GM21423 (cell line): ENCODE results near the gene STX17.
"Not testable (repeated sequence)": the region's sequence is repeated elsewhere in the genome, so short reads cannot be mapped to it uniquely, and the experiment has no call there.

Source experiments
- ATAC-seq: cut with Tn5 transposase; IDR thresholded peaks from one replicate; pipeline ENCODE4 v1.9.1; 2021; ENCODE audit warnings: mild to moderate bottlenecking, moderate library complexity; ENCODE audit not compliant: unreplicated experiment

Gene STX17

GRCh38 chr9:99906403-99907207 is at the start of gene STX17:
Gene STX17, plus strand, starts transcription at chr9:99906654. Its CDS starts 8,586 bp downstream, at chr9:99915240.
- peak; percentile 86 for ATAC-seq

DNA sequence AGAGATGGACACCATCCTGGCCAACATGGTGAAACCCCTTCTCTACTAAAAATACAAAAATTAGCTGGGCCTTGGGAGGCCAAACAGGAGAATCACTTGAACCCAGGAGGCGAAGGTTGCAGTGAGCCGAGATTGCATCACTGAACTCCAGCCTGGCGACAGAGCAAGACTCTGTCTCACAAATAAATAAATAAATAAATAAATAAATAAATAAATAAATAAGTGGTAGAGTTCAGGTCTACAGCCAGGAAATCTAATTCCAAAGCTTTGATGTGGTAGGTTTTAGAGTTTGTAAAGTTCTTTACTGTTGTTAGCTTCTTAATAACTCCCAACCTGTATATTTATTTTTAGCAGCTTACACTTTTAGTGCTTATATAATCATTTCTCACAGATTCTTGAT is 48.9 kb upstream of the STX17 start:
- ATAC-seq, result not testable (repeated sequence)

GRCh38 chr9:99858087-99858486 is 48.4 kb upstream of the STX17 start:
- ATAC-seq, result no peak

DNA sequence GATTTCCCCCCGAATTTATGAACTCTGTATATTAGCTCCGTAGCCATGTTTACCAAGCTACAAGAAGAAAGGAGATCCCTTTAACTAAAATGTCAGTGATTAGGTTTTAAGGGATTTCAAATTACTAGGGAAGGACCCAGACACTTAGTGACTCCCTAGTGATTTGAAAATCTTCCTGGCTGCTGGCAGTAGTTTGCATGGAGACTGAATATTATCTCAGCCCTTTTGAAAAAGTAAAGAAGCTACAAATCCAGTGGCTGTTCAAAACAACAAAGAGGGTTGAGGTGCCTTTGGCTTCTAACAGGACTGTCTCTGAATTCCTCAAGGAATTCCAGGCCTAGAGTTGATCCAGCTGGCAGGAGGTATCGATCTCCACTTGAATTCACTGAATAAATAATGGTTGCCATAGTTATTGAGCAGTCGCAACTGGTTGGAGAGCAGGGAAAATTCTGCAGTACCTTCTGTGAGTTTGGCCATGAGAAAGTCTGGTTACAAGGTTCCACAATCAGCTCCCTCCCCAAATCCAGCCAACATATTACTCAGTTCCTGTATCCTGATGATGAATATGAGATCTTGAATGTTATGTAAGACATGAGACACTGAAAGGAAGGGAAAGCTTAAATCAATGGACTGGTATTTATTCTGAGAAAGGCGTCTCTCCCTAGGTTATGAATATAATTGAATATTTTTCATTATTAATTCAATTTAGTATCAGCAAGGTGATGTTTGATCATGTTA is 47.0 kb upstream of the STX17 start:
- ATAC-seq, result no peak

DNA sequence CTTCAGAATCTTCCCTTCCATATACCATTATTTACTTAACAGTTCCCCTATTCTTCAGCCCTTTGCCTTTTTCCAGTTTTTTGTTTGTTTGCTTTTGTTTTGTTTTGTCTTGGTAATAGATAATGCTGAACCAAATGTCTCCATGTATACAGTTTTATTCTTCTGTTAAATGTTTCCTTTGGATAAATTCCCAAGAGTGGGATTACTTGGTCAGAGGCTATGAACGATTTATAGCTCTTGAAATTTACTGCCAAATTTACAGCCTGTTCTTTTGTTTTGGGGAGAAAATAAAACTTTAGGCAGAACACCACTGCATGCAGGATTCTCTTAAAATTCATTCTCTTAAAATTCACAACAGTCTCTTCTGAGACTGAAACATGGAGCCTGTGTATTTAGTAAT is 46.2 kb upstream of the STX17 start:
- ATAC-seq, result no peak

DNA sequence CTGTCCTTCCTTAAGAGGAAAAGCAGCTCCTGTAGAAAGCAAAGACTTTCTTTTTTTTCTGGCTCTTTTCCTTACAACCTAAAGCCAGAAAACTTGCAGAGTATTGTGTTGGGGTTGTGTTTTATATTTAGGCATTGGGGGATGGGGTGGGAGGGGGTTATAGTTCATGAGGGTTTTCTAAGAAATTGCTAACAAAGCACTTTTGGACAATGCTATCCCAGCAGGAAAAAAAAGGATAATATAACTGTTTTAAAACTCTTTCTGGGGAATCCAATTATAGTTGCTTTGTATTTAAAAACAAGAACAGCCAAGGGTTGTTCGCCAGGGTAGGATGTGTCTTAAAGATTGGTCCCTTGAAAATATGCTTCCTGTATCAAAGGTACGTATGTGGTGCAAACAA is 42.5 kb upstream of the STX17 start:
- no peak for ATAC-seq

- ATAC-seq, result no peak
Observed at GRCh38 chr9:99866398-99866797, 40.1 kb upstream of the STX17 start.

GRCh38 chr9:99867536-99867935 is 38.9 kb upstream of the STX17 start:
- ATAC-seq, result no peak

GRCh38 chr9:99867968-99868367 is 38.5 kb upstream of the STX17 start:
- peak; percentile 53 for ATAC-seq

DNA sequence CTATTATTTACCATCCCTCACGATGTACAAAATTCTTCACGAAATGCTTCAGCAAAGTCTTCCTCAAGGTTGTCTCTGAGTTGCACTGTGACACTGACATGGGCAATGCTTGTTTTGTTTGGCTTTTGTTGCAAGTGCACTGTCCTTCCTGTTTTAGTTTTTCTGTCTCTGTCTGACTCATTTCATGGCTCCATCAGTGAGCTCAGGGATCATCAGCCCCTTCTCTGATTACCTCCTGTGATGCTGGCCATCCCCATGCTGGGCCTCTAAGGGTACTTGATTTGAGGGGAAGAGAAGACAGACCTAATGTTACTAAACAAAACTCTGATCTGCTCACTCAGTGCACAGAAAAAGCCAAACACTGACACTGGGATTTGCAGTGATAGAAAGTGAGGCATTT is 37.6 kb upstream of the STX17 start:
- ATAC-seq, result peak; percentile 70

DNA sequence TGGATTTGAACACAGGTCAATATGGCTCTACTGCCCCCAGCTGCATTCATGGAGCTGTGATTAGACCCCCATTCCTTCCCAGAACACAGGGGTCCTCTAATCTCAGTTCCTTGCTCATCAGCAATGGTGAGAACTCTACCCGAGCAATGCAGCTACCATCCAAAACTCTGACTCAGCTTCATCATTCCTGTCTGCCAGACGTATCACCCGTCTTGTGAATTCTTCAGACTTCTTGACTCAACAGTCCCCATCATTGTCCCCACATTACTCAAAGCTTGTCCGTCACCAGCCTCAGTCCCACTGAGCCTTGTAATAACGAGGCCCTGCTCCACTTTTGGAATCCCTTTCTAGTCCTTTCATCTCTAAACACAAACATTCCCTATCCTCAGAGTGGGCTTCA is 36.3 kb upstream of the STX17 start:
- no peak for ATAC-seq

DNA sequence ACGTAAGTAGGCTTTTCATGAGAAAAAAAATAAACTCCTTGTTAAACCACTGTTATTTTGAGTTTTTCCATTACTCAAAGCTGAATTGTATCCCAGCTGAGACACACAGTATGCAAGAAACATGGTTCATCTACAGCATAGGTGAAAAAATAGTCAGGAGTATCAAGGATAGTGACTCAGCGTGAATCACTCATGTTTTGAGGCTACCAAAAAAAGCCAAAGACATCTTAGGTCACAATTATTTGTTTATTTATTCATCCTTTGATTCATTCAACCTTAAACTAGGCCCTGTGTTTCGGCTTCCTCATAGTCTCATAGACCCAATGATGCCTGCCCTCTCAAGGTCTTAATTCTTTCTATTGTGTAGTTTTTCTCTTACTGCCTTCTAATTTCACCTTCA is 32.9 kb upstream of the STX17 start:
- ATAC-seq, result no peak

DNA sequence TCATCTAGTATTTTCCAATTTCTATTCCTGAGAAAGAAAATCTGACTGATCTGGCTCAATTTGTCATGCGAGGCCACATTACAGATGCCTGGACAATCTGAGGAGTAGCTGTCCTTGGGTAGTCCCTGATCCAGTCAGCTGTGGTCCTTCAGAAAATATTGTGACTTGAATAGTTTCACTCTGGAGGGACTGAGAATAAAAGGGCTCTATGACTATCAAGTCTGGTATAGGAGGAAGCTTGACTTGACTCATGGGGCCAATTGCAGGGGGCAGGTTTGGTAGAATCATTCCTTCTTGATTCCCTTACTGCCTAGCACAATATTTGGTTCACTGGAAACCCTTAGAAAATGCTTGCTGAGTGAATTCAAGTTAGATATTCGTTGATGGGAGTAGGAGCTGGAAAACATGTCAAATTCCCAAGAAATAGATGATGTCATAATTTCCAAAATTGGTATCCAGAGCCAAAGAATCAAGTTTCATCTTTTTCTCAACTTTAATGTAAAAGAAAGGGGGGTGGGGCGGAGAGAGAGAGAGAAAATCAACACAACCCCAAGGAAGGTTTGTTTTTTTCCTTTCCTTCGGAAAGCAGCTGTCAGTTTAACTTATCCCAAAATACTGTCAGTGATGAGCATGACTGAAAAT is 32.4 kb upstream of the STX17 start:
- ATAC-seq, result no peak

- ATAC-seq, result no peak
Observed at GRCh38 chr9:99876190-99876589, 30.3 kb upstream of the STX17 start.

- ATAC-seq, result no peak
Observed at GRCh38 chr9:99878651-99879050, 27.8 kb upstream of the STX17 start.

- ATAC-seq, result no peak
Observed at GRCh38 chr9:99881769-99882168, 24.7 kb upstream of the STX17 start.

DNA sequence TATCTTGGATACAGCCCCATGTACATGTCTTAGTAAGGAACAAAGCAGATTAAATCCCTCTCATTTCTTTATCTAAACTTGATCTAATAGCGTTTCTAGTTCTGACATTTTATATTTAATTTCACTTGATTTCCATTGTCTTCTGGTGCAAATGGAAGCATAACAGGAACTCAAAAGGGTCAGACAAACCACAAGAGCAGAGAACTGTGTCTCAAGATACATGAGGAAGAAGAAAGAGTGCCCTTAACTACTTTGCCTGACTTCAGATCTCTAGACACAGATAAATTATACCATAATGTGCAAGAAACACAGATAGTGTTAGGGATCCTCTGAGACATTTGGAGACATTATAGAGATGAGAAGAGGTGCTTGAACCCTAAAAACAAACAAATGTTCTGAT is 20.7 kb upstream of the STX17 start:
- no peak for ATAC-seq

- no peak for ATAC-seq
Observed at GRCh38 chr9:99889120-99889519, 17.3 kb upstream of the STX17 start.

DNA sequence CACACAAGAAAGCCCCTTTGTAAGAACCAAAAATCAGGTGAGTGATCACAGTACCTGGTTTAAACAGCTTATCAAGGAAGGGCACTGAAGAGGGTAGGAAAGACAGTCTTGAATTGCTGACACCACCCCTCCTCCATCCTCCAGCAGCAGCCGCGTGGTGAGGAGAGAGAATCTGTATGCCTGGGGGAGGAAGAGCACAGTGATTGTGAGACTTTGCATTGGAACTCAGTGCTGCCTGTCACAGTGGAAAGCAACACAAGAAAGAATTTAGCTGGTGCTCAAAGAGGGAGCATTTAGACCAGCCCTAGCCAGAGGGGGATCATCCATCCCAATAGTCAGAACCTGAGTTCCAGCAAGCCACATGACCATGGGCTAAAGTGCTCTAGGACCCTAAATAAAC is 11.6 kb upstream of the STX17 start:
- ATAC-seq, result no peak

- no peak for ATAC-seq
Observed at GRCh38 chr9:99895510-99895909, 10.9 kb upstream of the STX17 start.

- no peak for ATAC-seq
Observed at GRCh38 chr9:99896119-99896518, 10.3 kb upstream of the STX17 start.

DNA sequence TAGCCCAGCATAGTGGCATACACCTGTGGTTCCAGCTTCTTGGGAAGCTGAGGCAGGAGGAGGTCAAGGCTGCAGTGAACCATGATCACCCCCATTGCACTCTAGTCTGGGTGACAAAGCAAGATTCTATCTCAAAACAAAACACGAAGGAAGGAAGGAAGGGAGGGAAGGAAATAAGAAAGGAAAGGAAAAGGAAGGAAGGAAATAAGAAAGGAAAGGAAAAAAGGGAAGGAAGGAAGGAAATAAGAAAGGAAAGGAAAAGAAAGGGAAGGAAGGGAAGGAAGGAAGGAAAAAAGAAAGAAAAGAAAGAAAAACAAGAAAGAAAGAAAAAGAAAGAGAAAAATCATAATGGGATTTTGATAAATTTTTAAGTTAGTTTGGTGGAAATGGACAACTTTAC is 3.1 kb upstream of the STX17 start:
- no peak for ATAC-seq
